Measurements from ENCODE around the gene ZSCAN9.

Gene ZSCAN9

GRCh38 chr6:28225056-28225834 lies at the start of gene ZSCAN9:
ZSCAN9 (plus strand) TSS chr6:28225275; CDS start chr6:28227085, 1,810 bp downstream.
- peak; percentile 70 for DNase-seq

GRCh38 chr6:28176373-28176772 lies 48.7 kb upstream of the ZSCAN9 start:
- DNase-seq, result no peak

- DNase-seq, result no peak
Observed at GRCh38 chr6:28182255-28182654, 42.8 kb upstream of the ZSCAN9 start.

GRCh38 chr6:28188111-28188979 lies 36.7 kb upstream of the ZSCAN9 start:
- DNase-seq, result no peak

GRCh38 chr6:28200020-28200419 lies 25.1 kb upstream of the ZSCAN9 start:
- DNase-seq, result no peak

- no peak for DNase-seq
Observed at GRCh38 chr6:28203201-28203600, 21.9 kb upstream of the ZSCAN9 start.

GRCh38 chr6:28205879-28206278 lies 19.2 kb upstream of the ZSCAN9 start:
- DNase-seq, result no peak

- no peak for DNase-seq
Observed at GRCh38 chr6:28206527-28206926, 18.5 kb upstream of the ZSCAN9 start.

- no peak for DNase-seq
Observed at GRCh38 chr6:28206928-28207509, 18.1 kb upstream of the ZSCAN9 start.

- no peak for DNase-seq
Observed at GRCh38 chr6:28207510-28208110, 17.5 kb upstream of the ZSCAN9 start.

GRCh38 chr6:28208111-28208659 lies 16.9 kb upstream of the ZSCAN9 start:
- no peak for DNase-seq

- no peak for DNase-seq
Observed at GRCh38 chr6:28209753-28210535, 15.1 kb upstream of the ZSCAN9 start.

- DNase-seq, result no peak
Observed at GRCh38 chr6:28211840-28212509, 13.1 kb upstream of the ZSCAN9 start.

- no peak for DNase-seq
Observed at GRCh38 chr6:28212510-28213212, 12.4 kb upstream of the ZSCAN9 start.

- DNase-seq, result no peak
Observed at GRCh38 chr6:28213213-28213523, 11.9 kb upstream of the ZSCAN9 start.

GRCh38 chr6:28215425-28215824 lies 9.7 kb upstream of the ZSCAN9 start:
- DNase-seq, result no peak

- no peak for DNase-seq
Observed at GRCh38 chr6:28217890-28218289, 7.2 kb upstream of the ZSCAN9 start.

- peak; percentile 28 for DNase-seq
Observed at GRCh38 chr6:28218312-28219248, 6.5 kb upstream of the ZSCAN9 start.

- DNase-seq, result no peak
Observed at GRCh38 chr6:28220257-28221133, 4.6 kb upstream of the ZSCAN9 start.

Data from CD4-positive, alpha-beta T cell treated with Interleukin-15 for 1 hour (primary cell).